Activated naive CD4-positive, alpha-beta T cell treated with Interleukin-2 at 50 U/mL for 16 hours (primary cell): ENCODE results near the gene CMTR1.
"Not testable (repeated sequence)": the region's sequence is repeated elsewhere in the genome, so short reads cannot be mapped to it uniquely, and the experiment has no call there.

Experiments used
- DNase-seq: peaks from one replicate; pipeline ENCODE4 v3.0.0-alpha.2; 2020

Gene CMTR1, protein sequence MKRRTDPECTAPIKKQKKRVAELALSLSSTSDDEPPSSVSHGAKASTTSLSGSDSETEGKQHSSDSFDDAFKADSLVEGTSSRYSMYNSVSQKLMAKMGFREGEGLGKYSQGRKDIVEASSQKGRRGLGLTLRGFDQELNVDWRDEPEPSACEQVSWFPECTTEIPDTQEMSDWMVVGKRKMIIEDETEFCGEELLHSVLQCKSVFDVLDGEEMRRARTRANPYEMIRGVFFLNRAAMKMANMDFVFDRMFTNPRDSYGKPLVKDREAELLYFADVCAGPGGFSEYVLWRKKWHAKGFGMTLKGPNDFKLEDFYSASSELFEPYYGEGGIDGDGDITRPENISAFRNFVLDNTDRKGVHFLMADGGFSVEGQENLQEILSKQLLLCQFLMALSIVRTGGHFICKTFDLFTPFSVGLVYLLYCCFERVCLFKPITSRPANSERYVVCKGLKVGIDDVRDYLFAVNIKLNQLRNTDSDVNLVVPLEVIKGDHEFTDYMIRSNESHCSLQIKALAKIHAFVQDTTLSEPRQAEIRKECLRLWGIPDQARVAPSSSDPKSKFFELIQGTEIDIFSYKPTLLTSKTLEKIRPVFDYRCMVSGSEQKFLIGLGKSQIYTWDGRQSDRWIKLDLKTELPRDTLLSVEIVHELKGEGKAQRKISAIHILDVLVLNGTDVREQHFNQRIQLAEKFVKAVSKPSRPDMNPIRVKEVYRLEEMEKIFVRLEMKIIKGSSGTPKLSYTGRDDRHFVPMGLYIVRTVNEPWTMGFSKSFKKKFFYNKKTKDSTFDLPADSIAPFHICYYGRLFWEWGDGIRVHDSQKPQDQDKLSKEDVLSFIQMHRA

DNA sequence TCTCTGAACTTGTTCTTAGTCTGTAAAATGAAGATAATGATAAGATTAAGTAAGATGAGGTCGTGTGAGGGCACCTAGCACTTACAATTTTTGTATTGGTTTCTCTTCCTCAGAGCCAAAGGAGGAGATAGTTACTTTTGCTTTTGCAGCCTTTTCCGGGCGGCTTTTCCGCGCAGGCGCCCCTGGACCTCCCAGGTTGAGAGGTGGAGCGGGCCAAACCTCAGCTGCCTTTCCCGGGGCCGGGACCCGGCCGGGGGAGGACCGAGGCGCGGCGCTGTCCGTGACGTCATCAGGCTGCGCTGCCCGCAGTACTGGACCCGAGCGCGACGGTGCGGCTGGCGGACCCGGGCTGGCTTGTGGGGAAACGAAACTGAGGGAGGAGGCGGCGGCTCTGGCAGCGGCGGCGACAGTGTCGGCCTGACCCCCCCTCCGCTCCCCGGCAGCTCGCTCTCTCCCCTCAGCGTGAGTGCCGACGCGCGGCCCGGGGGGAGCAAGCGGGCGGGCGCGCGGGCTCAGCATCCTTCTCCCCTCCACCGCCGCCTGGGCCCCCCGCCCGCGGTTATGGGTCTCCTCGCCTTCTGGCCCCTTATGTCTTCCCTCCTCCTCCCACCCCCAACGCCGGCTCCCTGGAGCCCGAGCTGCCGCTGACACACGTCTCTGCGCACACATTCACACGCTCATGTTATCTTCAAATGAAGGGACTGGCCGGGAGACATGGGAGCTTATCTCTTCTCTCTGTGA is at the start of gene CMTR1:
Gene CMTR1 (plus strand): TSS at position 306 of the 741 bp plus-strand sequence. CDS start 2,409 bp downstream, outside the sequence.
- peak; percentile 98 for DNase-seq

DNA sequence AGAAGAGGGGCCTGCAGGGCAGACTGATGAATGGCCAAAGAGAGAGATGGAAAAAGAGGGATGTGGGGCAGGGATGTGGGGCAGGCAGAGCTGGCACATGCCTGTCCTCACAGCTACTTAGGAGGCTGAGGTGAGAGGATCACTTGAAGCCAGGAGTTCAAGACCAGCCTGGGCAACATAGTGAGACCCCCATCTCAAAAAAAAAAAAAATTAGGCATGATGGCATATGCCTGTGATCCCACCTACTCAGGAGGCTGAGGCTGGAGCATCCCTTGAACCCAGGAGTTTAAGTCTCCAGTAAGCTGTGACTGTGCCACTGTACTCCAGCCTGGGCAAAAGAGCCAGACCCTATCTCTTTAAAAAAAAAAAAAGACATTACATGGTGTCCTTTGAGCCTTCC is 44.4 kb upstream of the CMTR1 start:
- no peak for DNase-seq

DNA sequence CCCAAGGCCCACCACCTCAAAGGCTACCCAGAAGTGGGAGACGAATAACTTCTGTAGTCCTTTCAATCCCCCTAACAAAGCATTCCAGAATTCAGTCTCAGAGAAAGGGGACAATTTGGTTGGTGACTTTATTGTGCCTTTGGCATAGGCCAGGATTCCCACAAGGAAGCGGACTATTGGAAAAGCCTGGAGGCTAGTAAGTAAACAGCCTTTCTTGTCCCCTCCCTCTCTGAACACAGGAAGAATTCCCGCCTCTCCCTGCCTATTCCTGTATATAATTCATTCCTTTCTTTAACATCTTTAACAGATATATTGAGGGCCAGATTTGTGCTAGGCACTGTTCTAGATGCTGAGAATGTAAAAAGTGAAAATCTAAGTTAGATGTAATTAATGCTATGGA is 43.2 kb upstream of the CMTR1 start:
- DNase-seq, result no peak

DNA sequence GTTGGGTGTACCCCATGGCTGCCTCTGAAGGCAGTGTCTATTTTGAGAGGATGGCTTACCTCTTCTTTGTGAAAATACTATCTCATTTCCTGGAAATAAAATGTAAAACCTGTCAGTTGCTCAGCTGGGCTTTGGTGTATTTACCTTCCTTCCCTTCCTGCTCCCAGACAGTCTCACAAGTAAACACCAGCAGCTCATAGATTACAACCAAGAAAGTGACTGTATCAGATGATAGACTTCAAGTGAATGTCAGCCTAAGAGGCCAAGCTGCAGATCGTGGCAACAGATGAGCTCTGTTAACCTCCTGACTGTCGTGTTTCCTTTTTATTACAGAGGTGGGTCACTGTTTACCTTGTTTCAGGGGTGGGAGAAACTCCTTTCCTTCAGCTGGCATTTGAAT is 41.9 kb upstream of the CMTR1 start:
- no peak for DNase-seq

DNA sequence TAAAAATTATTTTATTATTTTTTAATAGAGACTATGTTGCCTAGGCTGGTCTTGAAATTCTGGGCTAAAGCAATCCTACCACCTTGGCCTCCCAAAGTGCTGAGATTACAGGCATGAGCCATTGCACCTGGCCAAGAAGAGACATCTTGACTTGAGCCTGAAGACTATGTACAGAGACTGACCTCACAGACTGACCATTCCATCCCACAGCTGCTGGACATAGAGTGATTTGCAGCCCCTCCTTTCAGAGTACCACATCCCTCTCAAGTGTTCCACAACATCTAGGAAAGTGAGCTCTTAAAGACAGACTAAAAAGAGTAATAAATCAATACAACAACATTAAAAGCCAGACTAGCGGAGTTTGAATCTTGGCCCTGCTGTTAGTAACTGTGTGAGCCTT is 40.2 kb upstream of the CMTR1 start:
- no peak for DNase-seq

DNA sequence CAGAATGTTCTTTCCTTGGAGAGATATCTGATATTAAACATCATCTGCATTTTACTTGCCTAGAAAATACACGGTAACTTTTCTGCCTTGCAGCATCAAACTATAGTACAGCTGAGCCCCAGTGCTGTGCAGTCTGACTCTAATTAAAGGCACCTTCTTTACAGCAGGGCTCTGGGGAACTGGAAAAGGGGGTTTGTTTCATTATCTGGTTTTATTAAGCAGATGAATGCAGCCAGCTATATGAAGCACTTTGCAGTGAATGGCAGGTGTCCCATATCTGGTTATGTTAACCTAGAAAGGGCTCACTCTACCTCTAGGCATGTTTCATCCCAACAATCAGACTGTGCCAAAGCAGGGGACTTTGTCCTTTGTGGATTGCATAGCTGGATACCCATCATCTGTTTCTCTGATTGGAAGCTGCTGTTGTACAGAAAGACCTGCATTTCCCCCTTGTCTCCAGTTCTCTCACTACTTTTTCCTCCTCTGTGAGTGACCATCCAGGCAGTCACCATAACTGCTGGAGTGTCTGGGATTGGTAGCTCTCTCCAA is 39.6 kb upstream of the CMTR1 start:
- no peak for DNase-seq

DNA sequence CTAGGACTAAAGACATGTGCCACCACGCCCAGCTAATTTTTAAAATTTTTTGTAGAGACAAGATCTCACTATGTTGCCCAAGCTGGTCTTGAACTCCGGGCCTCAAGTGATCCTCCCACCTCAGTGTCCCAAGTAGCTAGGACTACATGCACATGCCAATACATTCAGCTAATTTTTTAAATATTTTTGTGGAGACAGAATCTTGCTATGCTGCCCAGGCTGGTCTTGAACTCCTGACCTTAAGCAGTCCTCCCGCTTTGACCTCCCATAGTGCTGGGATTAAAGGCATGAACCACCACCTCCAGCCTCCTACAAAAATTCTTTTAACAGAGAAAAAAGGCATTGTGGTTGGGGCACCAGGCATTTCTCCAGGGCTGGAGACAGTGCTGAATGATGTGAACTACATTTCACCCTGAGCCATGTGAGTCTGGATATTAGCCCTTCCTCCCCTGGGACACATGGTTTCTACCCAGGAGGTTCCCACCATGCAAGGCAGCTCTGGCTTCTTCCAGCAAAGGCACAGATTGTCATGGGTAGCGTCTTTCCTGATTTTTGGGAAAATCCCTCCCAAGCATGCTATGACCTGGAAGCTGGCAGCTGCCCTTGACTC is 36.3 kb upstream of the CMTR1 start:
- DNase-seq, result no peak

DNA sequence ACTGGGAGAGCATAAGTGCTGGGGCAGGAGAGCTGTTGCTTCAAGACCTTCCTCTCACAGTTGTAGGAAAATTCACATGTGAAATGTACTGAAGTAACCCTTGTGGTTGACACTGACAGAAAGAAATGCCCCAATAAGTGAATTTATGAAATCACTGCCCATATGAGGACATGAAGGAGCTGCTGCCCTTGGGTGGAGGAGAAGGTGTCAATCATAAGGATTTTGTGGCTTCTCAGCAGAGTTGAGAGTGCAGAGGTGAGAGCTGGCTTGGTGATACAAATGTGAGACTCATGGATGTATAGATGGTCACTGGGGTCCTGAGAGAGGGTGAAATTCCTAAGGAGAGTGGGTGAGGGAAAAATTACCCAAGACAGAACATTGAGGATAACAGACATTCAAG is 33.9 kb upstream of the CMTR1 start:
- no peak for DNase-seq

DNA sequence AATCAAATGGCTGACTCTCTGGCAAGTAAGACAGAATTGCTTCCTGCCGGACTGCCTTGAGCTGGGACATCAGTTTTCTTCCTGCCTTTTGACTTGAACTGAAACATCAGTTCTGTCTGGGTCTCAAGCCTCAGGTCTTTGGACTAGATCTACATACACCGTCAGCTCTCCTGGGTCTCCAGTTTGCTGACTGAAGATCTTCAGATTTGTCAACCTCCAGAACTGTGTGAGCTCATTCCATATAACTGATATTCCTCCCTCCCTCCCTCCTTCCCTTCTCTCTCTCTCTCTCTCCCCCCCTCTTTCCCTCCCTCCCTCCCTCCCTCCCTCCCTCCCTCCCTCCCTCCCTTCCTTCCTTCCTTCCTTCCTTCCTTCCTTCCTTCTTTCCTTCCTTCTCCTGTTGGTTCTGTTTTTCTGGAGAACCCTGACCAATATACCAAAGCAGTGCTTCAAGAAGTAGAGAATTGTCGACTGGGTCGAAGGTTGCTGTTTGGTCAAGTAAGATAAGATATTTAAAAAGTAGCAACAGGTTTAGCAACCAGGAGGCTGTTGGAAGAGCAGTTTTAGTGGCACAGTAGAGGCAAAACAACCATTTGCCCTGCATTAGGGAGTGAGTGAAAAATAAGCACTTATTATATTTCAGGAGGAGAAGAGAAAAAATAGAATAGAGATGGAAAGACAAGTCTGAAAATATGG is 33.1 kb upstream of the CMTR1 start:
- no peak for DNase-seq

DNA sequence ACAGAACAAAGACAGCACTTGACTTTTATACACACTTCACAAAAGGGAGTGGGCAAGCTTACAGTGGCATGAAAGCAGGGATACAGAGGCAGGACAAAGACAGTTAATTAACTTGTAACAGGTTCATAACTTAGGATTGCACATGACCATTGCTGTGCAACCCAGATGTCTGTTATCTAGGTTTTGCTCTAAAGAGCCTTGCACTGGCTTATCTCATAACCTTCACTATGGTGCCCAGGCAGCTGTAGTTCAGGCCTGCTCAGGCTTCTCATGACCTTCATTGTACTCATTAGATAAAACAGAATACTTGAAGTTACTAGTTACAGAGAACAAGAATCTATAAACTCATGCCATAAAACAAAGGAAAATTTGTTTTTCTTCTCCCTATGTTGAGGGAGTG is 31.4 kb upstream of the CMTR1 start:
- DNase-seq, result not testable (repeated sequence)

DNA sequence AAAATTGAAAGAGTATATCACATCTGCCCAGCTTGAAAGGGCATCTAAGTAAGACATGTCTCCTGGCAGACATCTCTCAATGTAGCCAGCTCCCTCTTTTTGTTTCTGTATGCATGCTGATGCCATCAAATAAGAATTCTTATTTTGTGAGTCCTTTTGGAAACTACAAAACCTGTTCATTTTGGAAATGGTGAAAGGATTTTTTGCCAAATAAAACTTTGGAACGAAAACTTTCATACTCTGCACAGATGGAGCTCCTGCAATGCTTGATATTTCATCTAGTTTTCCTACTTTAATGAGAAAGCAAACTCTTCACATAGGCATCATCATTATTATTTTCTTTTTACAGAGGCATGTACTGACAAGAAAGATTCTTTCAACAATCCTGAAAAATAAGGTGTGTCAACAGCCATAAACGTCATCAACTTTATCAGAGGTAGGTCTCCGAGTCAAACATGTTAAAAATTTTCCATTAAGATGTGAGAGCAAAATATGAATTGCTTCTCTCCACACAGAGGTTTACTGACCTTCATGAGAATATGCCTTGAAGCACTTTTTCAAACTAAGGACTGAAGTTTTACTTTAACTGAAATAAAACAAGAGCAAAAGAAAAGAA is 26.2 kb upstream of the CMTR1 start:
- no peak for DNase-seq

DNA sequence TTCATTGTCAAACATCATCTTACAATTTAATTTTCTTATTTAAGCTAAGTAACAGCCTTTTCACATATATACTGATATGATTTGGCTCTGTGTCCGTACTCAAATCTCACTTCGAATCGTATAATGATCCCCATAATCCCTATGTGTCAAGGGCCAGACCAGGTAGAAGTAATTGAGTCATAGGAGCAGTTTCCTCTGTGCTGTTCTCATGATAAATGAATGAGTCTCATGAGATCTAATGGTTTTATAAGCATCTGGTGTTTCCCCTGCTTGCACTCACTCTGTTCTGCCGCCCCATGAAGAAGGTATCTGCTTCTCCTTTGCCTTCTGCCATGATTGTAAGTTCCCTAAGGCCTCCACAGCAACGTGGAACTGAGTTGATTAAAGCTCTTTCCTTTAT is 25.1 kb upstream of the CMTR1 start:
- no peak for DNase-seq

DNA sequence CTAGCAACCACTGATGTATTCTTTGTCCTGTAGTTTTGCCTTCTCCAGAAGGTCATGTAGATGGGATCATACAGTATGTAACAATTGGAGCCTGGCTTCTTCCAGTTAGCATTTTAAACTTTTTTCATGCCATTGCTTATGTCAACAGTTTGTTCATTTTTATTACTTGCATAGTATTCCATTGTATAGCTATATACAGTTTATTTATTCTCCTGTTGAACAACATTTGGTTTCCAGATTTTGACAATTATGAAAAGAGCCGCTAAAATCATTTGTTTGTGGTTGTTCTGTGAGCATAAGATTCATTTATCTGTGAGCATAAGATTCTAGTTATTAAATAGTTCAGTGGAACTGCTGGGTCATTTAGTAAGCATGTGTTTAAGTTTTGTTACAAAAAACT is 23.5 kb upstream of the CMTR1 start:
- no peak for DNase-seq

DNA sequence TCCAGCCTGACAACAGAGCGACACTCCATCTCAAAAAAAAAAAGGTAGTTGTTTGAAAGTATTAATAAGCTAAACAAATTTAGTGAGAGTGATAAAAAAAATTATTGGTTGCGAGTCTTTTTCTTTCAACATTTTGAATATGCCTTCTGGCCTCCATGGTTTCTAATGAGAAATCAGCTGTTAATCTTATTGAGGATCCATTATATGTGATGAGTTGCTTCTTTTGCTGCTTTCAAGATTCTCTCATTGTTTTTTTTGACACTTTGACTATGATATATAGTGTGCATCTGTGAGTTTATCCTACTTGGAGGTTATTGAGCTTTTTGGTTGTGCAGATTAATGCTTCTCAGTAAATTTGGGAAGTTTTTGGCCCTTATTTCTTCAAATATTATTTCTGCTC is 15.6 kb upstream of the CMTR1 start:
- DNase-seq, result no peak

DNA sequence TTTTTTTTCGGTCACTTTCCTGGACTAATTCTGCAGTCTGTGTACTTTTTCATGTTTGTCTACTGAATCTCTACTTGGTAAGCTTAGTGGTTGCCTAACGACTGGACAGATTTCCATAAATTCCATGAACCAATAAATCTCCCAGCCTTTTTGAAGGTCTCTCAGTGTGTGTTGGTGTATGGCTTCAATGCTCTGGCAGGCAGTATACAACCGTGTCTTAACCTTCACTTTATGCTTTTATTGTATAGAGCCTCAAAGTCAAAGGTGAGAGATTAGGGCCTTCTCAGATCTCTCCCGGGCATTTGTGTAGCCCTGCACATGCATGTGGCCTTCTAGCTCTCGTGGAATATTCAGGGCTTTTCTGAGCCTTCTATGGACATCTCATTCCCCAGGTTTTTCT is 14.3 kb upstream of the CMTR1 start:
- no peak for DNase-seq

DNA sequence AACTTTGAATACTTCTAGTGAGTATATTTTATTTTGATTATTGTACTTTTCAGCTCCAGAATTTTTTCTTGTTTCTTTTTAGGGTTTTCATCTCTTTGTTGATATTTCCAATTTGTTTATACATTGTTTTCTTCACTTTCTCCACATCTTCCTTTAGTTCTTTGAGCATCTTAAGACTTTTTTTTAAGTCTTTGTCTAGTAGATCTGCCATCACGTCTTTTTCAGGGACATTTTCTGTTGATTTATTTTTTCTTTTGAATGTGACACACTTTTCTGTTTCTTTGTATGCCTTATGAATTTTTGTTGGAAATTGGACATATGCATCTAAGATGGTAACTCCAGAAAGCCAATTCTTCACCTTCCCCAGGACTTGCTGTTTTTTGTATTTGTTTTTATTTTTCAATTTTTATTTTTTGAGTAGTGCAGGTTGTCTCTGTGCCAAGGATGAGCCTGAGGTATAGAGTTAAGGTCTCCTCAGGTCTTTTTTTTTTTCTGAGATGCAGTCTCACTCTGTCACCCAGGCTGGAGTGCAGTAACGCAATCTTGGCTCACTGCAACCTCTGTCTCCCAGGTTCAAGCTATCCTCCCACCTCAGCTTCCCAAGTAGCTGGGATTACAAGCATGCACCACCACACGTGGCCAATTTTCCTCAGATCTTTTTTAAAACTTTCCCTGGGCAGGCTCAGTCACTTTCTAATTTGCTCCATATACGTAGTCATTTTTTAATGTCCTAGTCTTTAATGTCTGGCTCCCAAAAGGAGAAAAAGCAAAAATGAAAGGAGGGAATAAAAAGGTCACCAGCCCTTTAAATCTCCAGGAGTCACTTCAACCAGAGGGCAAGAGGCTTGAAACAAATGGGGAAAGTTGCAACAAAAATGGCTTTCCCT is 6.7 kb upstream of the CMTR1 start:
- DNase-seq, result no peak

DNA sequence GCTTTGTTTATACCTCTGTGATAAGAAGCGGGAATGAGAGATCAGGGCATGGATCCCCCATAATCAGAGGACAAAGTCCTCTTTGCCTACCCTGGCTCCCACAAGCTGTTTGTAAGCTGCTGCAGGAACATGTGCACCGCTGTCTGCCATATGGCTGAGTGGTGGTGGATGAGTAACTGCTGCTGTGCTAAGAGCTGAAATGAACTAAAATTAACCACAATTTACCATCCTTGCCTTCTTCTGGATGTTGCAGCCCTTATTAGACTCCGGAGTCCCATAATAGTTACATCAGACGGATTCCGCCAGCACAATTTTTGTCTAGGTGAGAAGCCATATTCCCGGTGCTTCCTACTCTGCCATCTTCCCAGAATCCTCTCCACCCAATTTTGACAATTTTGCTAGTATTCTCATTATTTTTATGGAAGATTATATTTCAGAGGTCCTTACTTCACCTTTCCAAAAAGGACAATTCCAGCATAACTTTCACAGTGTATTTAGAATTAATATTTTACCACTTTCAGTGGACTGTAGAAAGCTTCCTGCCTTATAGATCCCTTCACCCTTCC is 6.0 kb upstream of the CMTR1 start:
- no peak for DNase-seq

DNA sequence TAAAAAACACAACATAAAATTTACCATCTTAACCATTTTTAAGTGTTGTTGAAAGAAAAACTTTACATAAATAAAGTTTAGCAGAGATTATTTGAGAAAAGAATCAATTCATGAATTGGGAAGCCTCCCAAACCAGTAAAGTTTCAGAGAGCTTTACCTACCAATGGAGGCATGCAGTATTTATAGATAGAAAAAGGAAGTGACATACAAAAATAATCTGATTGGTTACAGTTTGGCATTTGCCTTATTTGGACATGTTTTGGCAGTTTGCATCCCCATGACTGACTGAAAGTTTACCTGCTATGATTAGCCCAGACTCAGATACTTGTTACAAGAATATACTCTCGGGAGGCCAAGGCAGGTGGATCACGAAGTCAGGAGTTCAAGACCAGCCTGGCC is 3.7 kb upstream of the CMTR1 start:
- DNase-seq, result no peak

DNA sequence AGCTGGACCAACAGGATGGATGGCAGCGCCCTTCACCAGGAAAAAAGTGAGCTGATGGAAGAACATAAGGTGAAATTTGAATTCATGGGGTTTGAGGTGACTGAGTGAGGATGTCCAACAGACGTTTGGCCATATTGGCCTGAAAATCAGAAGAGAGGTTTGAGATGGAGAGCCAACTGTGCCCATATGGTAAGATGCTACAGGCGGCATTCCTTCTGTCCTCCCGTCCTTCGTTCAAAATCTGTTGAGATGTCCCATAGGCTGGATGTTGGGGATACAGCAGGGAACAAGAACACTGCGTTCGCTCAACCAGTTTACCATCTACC is 468 bp upstream of the CMTR1 start:
- DNase-seq, result no peak

DNA sequence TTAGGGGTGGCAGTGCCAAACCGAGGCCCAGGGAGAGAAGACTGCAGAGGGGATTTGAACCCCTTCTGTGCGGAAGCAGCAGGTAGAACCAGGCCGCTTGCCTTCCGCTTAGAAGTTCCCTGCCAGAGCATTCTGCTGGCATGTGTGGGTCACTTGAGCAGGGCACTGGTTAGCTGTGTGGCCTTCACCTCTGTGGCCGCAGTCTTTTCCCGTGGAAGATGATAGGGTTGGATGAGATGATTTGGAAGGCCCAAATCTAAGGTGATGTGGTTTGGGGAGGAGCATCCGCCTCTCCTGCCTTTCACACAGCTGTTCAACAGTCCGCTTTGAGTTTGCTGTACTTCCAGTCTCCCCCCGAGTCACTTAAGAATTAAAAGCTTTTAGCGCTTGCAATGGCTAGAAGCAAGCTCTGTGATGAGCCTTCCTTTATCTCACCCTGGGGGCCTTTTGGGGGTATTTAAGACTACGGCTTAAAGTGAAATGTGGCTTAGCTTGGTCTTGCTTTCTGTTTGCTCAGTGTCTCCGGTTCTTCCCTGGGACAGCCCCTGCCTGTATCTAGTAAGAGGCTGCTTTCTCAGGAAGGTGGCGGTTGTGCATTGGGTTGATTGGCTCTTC is 743 bp downstream of the CMTR1 start:
- DNase-seq, result peak; percentile 57
